IMR-90 (cell line): ENCODE data around the gene LRRC39. TPM values are rescaled to one million over a fixed set of nuclear protein-coding genes. Genes with fewer than 3 reads are reported as not detected.

Experiments
- ATAC-seq: fragments of 200-7000 bp; cut with Tn5 transposase; 2 replicates; pipeline ENCODE4 v1.9.1; 2020; ENCODE audit warnings: low read depth, mild to moderate bottlenecking, moderate library complexity
- BruUV-seq: library from RNA; stranded (reverse); fragments of 400-500 nt; replicated peaks from 2 replicates; lab custom pipeline; 2021; lab: Mats Ljungman, UMichigan
- CTCF ChIA-PET: fragments of 300-600 bp; formaldehyde crosslinking; extraction: SDS; loops from one replicate; lab custom pipeline; 2021; ENCODE audit warnings: antibody characterized with exemption; lab: Yijun Ruan, JAX
- POLR2A ChIA-PET: fragments of 300-600 bp; sonication (Branson Sonifier 250); formaldehyde crosslinking; loops from one replicate; lab custom pipeline; 2022; ENCODE audit warnings: antibody characterized with exemption; ENCODE audit not compliant: unreplicated experiment; lab: Charles Lee
- DNase-seq: peaks from one replicate; pipeline ENCODE4 v3.0.0; 2013
- H2AFZ ChIP-seq: replicated peaks from 2 replicates; pipeline ENCODE3; 2013; ENCODE audit warnings: low read length, mild to moderate bottlenecking; ENCODE audit not compliant: poor library complexity
- H2AK5ac ChIP-seq: 2 replicates; pipeline ENCODE4 v1.6.1; 2013; ENCODE audit warnings: low read depth, low read length, inconsistent platforms
- H2AK9ac ChIP-seq: replicated peaks from 2 replicates; pipeline ENCODE3; 2013; ENCODE audit warnings: mild to moderate bottlenecking, low read depth, low read length, moderate library complexity; ENCODE audit not compliant: poor library complexity
- H2BK120ac ChIP-seq: 2 replicates; pipeline ENCODE4 v1.6.1; 2013; ENCODE audit warnings: low read depth, low read length, inconsistent platforms
- H2BK15ac ChIP-seq: 3 replicates; pipeline ENCODE4 v1.6.1; 2013; ENCODE audit warnings: low read depth, low read length, inconsistent platforms
- H2BK20ac ChIP-seq: 2 replicates; pipeline ENCODE4 v1.6.1; 2013; ENCODE audit warnings: low read depth, mild to moderate bottlenecking, inconsistent platforms, low read length, moderate library complexity
- H2BK5ac ChIP-seq: 2 replicates; pipeline ENCODE4 v1.6.1; 2013; ENCODE audit warnings: mild to moderate bottlenecking, low read depth, low read length, inconsistent platforms; ENCODE audit not compliant: poor library complexity, severe bottlenecking
- H3K14ac ChIP-seq: replicated peaks from 2 replicates; pipeline ENCODE4 v1.6.1; 2013; ENCODE audit warnings: low read depth, low read length, inconsistent platforms
- H3K18ac ChIP-seq: 2 replicates; pipeline ENCODE4 v1.6.1; 2013; ENCODE audit warnings: low read depth, low read length, control low read depth
- H3K23ac ChIP-seq: 2 replicates; pipeline ENCODE4 v1.6.1; 2013; ENCODE audit warnings: low read depth, low read length, inconsistent platforms
- H3K27ac ChIP-seq: 2 replicates; pipeline ENCODE4 v1.5.1; 2013; ENCODE audit warnings: mild to moderate bottlenecking, control low read depth, low read length; ENCODE audit not compliant: insufficient read depth
- H3K27me3 ChIP-seq: 2 replicates; pipeline ENCODE4 v1.6.1; 2013; ENCODE audit warnings: low read length; ENCODE audit not compliant: control insufficient read depth, insufficient read depth
- H3K36me3 ChIP-seq: 2 replicates; pipeline ENCODE4 v1.6.1; 2013; ENCODE audit warnings: low read length, mixed read lengths; ENCODE audit not compliant: control insufficient read depth, insufficient read depth
- H3K4ac ChIP-seq: 2 replicates; pipeline ENCODE4 v1.6.1; 2013; ENCODE audit warnings: low read depth, low read length, inconsistent platforms
- H3K4me1 ChIP-seq: 2 replicates; pipeline ENCODE4 v1.6.1; 2013; ENCODE audit warnings: low read length, mixed read lengths; ENCODE audit not compliant: control insufficient read depth, insufficient read depth
- H3K4me2 ChIP-seq: 2 replicates; pipeline ENCODE4 v1.6.1; 2013; ENCODE audit warnings: low read depth, mild to moderate bottlenecking, control low read depth, low read length, moderate library complexity
- H3K4me3 ChIP-seq: 2 replicates; pipeline ENCODE4 v1.5.1; 2013; ENCODE audit warnings: low read depth, mild to moderate bottlenecking, control low read depth, low read length, moderate library complexity; ENCODE audit not compliant: insufficient read depth
- H3K56ac ChIP-seq: 2 replicates; pipeline ENCODE4 v1.6.1; 2013; ENCODE audit warnings: low read length, inconsistent platforms; ENCODE audit not compliant: insufficient read depth; ENCODE audit errors: extremely low read depth
- H3K79me1 ChIP-seq, 2 experiments: 2 replicates each; pipeline ENCODE4 v1.6.1; 2013; ENCODE audit warnings: low read length in 2 of 2, inconsistent platforms in 1 of 2, low read depth in 1 of 2
- H3K9ac ChIP-seq: 2 replicates; pipeline ENCODE4 v1.6.1; 2013; ENCODE audit warnings: low read depth, low read length, control low read depth
- H3K9me1 ChIP-seq: 2 replicates; pipeline ENCODE4 v1.6.1; 2013; ENCODE audit warnings: low read length, inconsistent platforms; ENCODE audit not compliant: insufficient read depth
- H3K9me3 ChIP-seq: 2 replicates; pipeline ENCODE4 v1.6.1; 2013; ENCODE audit warnings: low read length; ENCODE audit not compliant: control insufficient read depth, insufficient read depth
- H4K20me1 ChIP-seq: 2 replicates; pipeline ENCODE4 v1.6.1; 2013; ENCODE audit warnings: low read length, inconsistent platforms; ENCODE audit not compliant: insufficient read depth
- H4K5ac ChIP-seq: 2 replicates; pipeline ENCODE4 v1.6.1; 2013; ENCODE audit warnings: mild to moderate bottlenecking, low read depth, low read length, control low read depth
- H4K8ac ChIP-seq, 2 experiments: 2 replicates each; pipeline ENCODE4 v1.6.1; 2013; ENCODE audit warnings: low read depth in 2 of 2, low read length in 2 of 2, control low read depth in 1 of 2, inconsistent platforms in 1 of 2
- H4K91ac ChIP-seq: 2 replicates; pipeline ENCODE4 v1.6.1; 2013; ENCODE audit warnings: low read depth, low read length, inconsistent platforms; ENCODE audit not compliant: insufficient read depth
- BHLHE40 ChIP-seq: fragments of 150-350 bp; IDR thresholded peaks from 2 replicates; pipeline ENCODE4 v1.6.1; 2016; ENCODE audit warnings: mild to moderate bottlenecking, low read depth, low read length
- CEBPB ChIP-seq: IDR thresholded peaks from 2 replicates; pipeline ENCODE4 v1.6.1; 2012; ENCODE audit warnings: low read depth, low read length, improper control_type of control experiment
- CHD1 ChIP-seq: IDR thresholded peaks from 2 replicates; pipeline ENCODE4 v1.6.1; 2012; ENCODE audit warnings: low read depth, low read length, improper control_type of control experiment
- FOS ChIP-seq: fragments of 150-350 bp; IDR thresholded peaks from 2 replicates; pipeline ENCODE4 v1.6.1; 2016; ENCODE audit warnings: low read depth, low read length
- MAFK ChIP-seq: IDR thresholded peaks from 2 replicates; pipeline ENCODE4 v1.6.1; 2012; ENCODE audit warnings: low read depth, low read length, improper control_type of control experiment
- MAZ ChIP-seq: IDR thresholded peaks from 2 replicates; pipeline ENCODE4 v1.6.1; 2012; ENCODE audit warnings: low read depth, mild to moderate bottlenecking, low read length, improper control_type of control experiment, moderate library complexity, borderline replicate concordance
- MXI1 ChIP-seq: IDR thresholded peaks from 2 replicates; pipeline ENCODE4 v1.6.1; 2012; ENCODE audit warnings: low read depth, mild to moderate bottlenecking, low read length, moderate library complexity, borderline replicate concordance
- NFE2L2 ChIP-seq: fragments of 150-350 bp; IDR thresholded peaks from 2 replicates; pipeline ENCODE4 v1.6.1; 2016; ENCODE audit warnings: low read depth, mild to moderate bottlenecking, low read length
- POLR2A ChIP-seq: IDR thresholded peaks from 2 replicates; pipeline ENCODE4 v1.6.1; 2012; ENCODE audit warnings: mild to moderate bottlenecking, low read depth, low read length
- RAD21 ChIP-seq: IDR thresholded peaks from 2 replicates; pipeline ENCODE4 v1.6.1; 2012; ENCODE audit warnings: low read length, improper control_type of control experiment
- RCOR1 ChIP-seq: IDR thresholded peaks from 2 replicates; pipeline ENCODE4 v1.6.1; 2012; ENCODE audit warnings: mild to moderate bottlenecking, low read length, improper control_type of control experiment; ENCODE audit not compliant: insufficient replicate concordance
- RFX5 ChIP-seq: IDR thresholded peaks from 2 replicates; pipeline ENCODE4 v1.8.0; 2012; ENCODE audit warnings: low read depth, mild to moderate bottlenecking, low read length, moderate library complexity
- SMC3 ChIP-seq: fragments of 150-350 bp; IDR thresholded peaks from 2 replicates; pipeline ENCODE4 v1.6.1; 2016; ENCODE audit warnings: low read depth, mild to moderate bottlenecking, antibody characterized with exemption, low read length, moderate library complexity
- USF2 ChIP-seq: fragments of 150-350 bp; IDR thresholded peaks from 2 replicates; pipeline ENCODE4 v1.6.1; 2017; ENCODE audit warnings: mild to moderate bottlenecking, antibody characterized with exemption, low read length, low read depth
- WGBS, 2 experiments: methylation state at CpG; one replicate each; pipeline versions ENCODE4 v1.1.5 to v1.1.7; 2013; ENCODE audit warnings: missing lambda C conversion rate in 2 of 2; ENCODE audit not compliant: insufficient read length in 1 of 2; ENCODE audit errors: extremely low coverage in 2 of 2; 5-methylcytosine and 5-hydroxymethylcytosine counted together
- dilution Hi-C: fragments of 300-500 bp; cut with HindIII; formaldehyde crosslinking; loops from one replicate; pipeline ENCODE4 v1.14.3; 2018; ENCODE audit warnings: low sequenced_read_pairs; ENCODE audit not compliant: unreplicated experiment
- in situ Hi-C: fragments of 300-500 bp; cut with MboI; formaldehyde crosslinking; loops from 3 replicates; pipeline ENCODE4 v1.14.3; 2019; ENCODE audit warnings: low sequenced_read_pairs, inconsistent platforms, mixed read lengths
- intact Hi-C: fragments of 100-400 bp; cut with micrococcal nuclease; formaldehyde crosslinking; loops from 2 replicates; pipeline ENCODE4 v1.10.0; 2022
- polyA plus RNA-seq, 3 experiments: library from polyadenylated mRNA; depleted of rRNA; stranded (reverse); fragments of >200 nt; gene quantifications; 2 replicates each; pipeline ENCODE4 v1.2.3, GENCODE V29; 2012; ENCODE audit warnings: low replicate concordance in 1 of 3
- total RNA-seq: library from RNA; depleted of rRNA; stranded (reverse); fragments of >200 nt; gene quantifications from 2 replicates; pipeline ENCODE4 v1.2.3, GENCODE V29; 2012
- TF ChIP-seq, protein P1 (sequence below): conservative IDR thresholded peaks from 2 replicates; pipeline ENCODE4 v1.5.1; 2012; ENCODE audit warnings: mild to moderate bottlenecking, low read depth, low read length, improper control_type of control experiment
- TF ChIP-seq, protein P2 (sequence below): fragments of 150-350 bp; IDR thresholded peaks from 2 replicates; pipeline ENCODE4 v1.6.1; 2016; ENCODE audit warnings: low read depth, mild to moderate bottlenecking, low read length, moderate library complexity, borderline replicate concordance

Gene LRRC39
- total and polyA plus RNA-seq, 2 of the 4 experiments (the other 2 are of a cell fraction), result 0.36 to 0.48 TPM

DNA sequence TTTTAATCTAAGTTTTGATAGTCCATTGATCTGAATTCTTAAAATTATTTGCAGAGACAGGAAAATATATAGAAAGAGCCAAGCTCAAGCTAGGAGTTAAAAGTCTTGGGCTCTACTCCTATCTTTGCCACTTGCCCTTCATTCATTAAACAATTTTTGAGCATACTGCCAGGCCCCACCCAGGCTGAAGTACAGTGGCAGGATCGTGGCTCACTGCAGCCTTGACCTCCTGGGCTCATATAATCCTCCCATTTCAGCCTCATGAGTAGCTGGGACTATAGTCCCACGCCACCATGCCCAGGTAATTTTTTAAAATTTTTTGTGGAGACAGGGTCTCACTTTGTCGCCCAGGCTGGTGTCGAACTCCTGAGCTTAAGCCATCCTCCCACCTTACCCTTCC is 36.9 kb downstream of the LRRC39 start:
- H2BK120ac ChIP-seq, result no peak overlapping the region
- in situ Hi-C loops, result no loop called here
- no TSS peak for BruUV-seq
- WGBS, 2 experiments, result no CpG with 5 or more reads among the region's 4 CpGs
- no peak overlapping the region for H3K9ac ChIP-seq
- no peak overlapping the region for H2AK5ac ChIP-seq
- no peak overlapping the region for H3K4me2 ChIP-seq
- no peak for DNase-seq
- H3K23ac ChIP-seq, result no peak overlapping the region
- no peaks in the 10 kb centered on the region for H4K20me1 ChIP-seq
- no peak overlapping the region for H4K5ac ChIP-seq
- H3K4me1 ChIP-seq, result no peaks in the 10 kb centered on the region
- H3K79me1 ChIP-seq, result 0 out of 4 replicates have a peak, but pooled peaks cover 0 to 5% of the 10 kb centered on the region in 2 experiments
- ATAC-seq, result no peak
- H3K9me1 ChIP-seq, result 0 out of 2 replicates have a peak, but pooled peaks cover 2% of the 10 kb centered on the region
- POLR2A ChIA-PET, result no interaction called here
- H2BK5ac ChIP-seq, result no peak overlapping the region
- H3K56ac ChIP-seq, result no peak overlapping the region
- H2AK9ac ChIP-seq, result no peak overlapping the region
- no peaks in the 10 kb centered on the region for H3K27me3 ChIP-seq
- no peak overlapping the region for H2AFZ ChIP-seq
- peaks cover 26% of the 10 kb centered on the region for H3K36me3 ChIP-seq
- intact Hi-C loops, result loop anchor here (5.0 to 10.0 kb wide), 2 partner anchors 94 to 131 kb away; no protein-coding TSS in a partner anchor
- no peak overlapping the region for H3K27ac ChIP-seq
- no peaks in the 10 kb centered on the region for H3K9me3 ChIP-seq
- H3K18ac ChIP-seq, result no peak overlapping the region
- H4K91ac ChIP-seq, result no peak overlapping the region
- H2BK15ac ChIP-seq, result no peak overlapping the region
- H4K8ac ChIP-seq, result no peak overlapping the region
- dilution Hi-C loops, result no loop called here
- no peak overlapping the region for H2BK20ac ChIP-seq
- no peak overlapping the region for H3K4ac ChIP-seq
- H3K4me3 ChIP-seq, result no peak overlapping the region
- TF ChIP-seq CEBPB, result no peak
- TF ChIP-seq POLR2A, result no peak
- TF ChIP-seq MXI1, result no peak
- TF ChIP-seq, protein P1, sequence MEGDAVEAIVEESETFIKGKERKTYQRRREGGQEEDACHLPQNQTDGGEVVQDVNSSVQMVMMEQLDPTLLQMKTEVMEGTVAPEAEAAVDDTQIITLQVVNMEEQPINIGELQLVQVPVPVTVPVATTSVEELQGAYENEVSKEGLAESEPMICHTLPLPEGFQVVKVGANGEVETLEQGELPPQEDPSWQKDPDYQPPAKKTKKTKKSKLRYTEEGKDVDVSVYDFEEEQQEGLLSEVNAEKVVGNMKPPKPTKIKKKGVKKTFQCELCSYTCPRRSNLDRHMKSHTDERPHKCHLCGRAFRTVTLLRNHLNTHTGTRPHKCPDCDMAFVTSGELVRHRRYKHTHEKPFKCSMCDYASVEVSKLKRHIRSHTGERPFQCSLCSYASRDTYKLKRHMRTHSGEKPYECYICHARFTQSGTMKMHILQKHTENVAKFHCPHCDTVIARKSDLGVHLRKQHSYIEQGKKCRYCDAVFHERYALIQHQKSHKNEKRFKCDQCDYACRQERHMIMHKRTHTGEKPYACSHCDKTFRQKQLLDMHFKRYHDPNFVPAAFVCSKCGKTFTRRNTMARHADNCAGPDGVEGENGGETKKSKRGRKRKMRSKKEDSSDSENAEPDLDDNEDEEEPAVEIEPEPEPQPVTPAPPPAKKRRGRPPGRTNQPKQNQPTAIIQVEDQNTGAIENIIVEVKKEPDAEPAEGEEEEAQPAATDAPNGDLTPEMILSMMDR, result no peak
- no peak for TF ChIP-seq MAFK
- no peak for TF ChIP-seq CHD1
- no peak for TF ChIP-seq FOS
- no peak for TF ChIP-seq USF2
- TF ChIP-seq MAZ, result no peak
- TF ChIP-seq, protein P2, sequence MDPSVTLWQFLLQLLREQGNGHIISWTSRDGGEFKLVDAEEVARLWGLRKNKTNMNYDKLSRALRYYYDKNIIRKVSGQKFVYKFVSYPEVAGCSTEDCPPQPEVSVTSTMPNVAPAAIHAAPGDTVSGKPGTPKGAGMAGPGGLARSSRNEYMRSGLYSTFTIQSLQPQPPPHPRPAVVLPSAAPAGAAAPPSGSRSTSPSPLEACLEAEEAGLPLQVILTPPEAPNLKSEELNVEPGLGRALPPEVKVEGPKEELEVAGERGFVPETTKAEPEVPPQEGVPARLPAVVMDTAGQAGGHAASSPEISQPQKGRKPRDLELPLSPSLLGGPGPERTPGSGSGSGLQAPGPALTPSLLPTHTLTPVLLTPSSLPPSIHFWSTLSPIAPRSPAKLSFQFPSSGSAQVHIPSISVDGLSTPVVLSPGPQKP, result no peak
- TF ChIP-seq RFX5, result no peak
- TF ChIP-seq RAD21, result no peak
- no peak for TF ChIP-seq SMC3
- no peak for TF ChIP-seq BHLHE40
- TF ChIP-seq RCOR1, result no peak
- no peak for TF ChIP-seq NFE2L2
- H3K14ac ChIP-seq, result no peak overlapping the region
- CTCF ChIA-PET, result no interaction called here
